Measurements from ENCODE around the gene MTMR12. TPM values are rescaled to one million over a fixed set of nuclear protein-coding genes. Genes with fewer than 3 reads are reported as not detected.

MTMR12 gene
- total and polyA plus RNA-seq, 2 of the 13 experiments (the other 11 are each of a cell fraction or from before 2014, with no cell fraction given) = 23.4 to 36.6 TPM

- TF ChIP-seq ZBTB39 (CRISPR knock-in tag; IDR thresholded peaks at IDR 0.05) (no peak), TRAFD1 (CRISPR knock-in tag; IDR thresholded peaks at IDR 0.05; ENCODE audit: borderline replicate concordance) (no peak), CBX5 (CRISPR knock-in tag; IDR thresholded peaks at IDR 0.05; ENCODE audit: borderline replicate concordance) (0 out of 2 replicates have a peak, but pooled peaks have one; percentile 26), ZNF773 (CRISPR knock-in tag; IDR thresholded peaks at IDR 0.05; ENCODE audit: borderline replicate concordance) (no peak), ZBTB49 (CRISPR knock-in tag; IDR thresholded peaks at IDR 0.05; ENCODE audit: borderline replicate concordance) (no peak), KAT7 (CRISPR knock-in tag; IDR thresholded peaks at IDR 0.05; ENCODE audit: borderline replicate concordance) (no peak), DDIT3 (CRISPR knock-in tag; IDR thresholded peaks at IDR 0.05) (no peak), ZMAT5 (CRISPR knock-in tag; IDR thresholded peaks at IDR 0.05; ENCODE audit: borderline replicate concordance, low read depth) (no peak), ZSCAN9 (CRISPR knock-in tag; IDR thresholded peaks at IDR 0.05; ENCODE audit: borderline replicate concordance) (no peak), ZFP37 (CRISPR knock-in tag; IDR thresholded peaks at IDR 0.05; ENCODE audit: borderline replicate concordance) (no peak), ATF4 (CRISPR knock-in tag; IDR thresholded peaks at IDR 0.05) (peak in 1 of 2 experiments; percentile 74; a peak in 2 of 4 replicates), ZNF230 (CRISPR knock-in tag; IDR thresholded peaks at IDR 0.05) (no peak), CAMTA2 (CRISPR knock-in tag; IDR thresholded peaks at IDR 0.05; ENCODE audit: borderline replicate concordance) (no peak), MAFK (conservative IDR thresholded peaks at IDR 0.05 in 1 of 2, IDR thresholded peaks at IDR 0.05 in 1 of 2; ENCODE audit: low read length in 2 of 2) (no peak), SMARCC2 (IDR thresholded peaks at IDR 0.05) (no peak)
Measured at GRCh38 chr5:32276173-32276853, 36.4 kb downstream of the MTMR12 start (continued).

Measured in HepG2 (cell line).